Measurements from ENCODE around the gene ZIC3. TPM values are rescaled to one million over a fixed set of nuclear protein-coding genes. Genes with fewer than 3 reads are reported as not detected.

Gene ZIC3
- total RNA-seq, 1 experiment from 2014 or later, result not detected

DNA sequence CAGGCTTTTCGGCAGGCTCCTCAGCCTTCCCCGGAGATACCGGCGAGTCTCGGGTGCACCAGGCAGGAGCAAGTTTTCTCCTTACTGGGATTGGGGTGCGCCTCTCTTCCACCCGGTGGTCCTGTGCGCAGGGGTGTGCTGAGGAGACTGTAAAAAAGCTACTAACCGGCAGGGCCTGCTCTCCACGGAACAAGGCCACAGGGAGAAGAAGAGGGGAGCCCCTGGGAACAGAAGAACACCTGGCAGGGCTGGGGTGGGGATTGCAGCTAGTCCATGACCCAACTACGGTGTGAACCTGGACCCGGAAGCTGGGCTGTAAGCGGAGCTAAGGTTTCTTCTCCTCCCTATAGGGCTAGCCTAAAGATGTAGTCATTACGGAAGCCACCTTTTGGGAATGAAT is 17.7 kb upstream of the ZIC3 start:
- no peaks in the 10 kb centered on the region for H3K9me3 ChIP-seq (ENCODE audit: control insufficient read depth, insufficient read depth, low read depth, low read length)
- no TSS peak for BruUV-seq (replicated peaks)
- H3K27ac ChIP-seq (ENCODE audit: low read length), result no peak overlapping the region
- ChIA-PET POLR2A (no interaction called here), CTCF (no interaction called here)
- no peak for TF ChIP-seq CTCF (IDR thresholded peaks at IDR 0.05)
- TF ChIP-seq TCF7L2 (IDR thresholded peaks at IDR 0.05; ENCODE audit: low read depth, low read length), result no peak
- no peak for TF ChIP-seq POLR2AphosphoS5 (IDR thresholded peaks at IDR 0.05; ENCODE audit: low read depth, low read length)
- no peak for TF ChIP-seq SIN3A (IDR thresholded peaks at IDR 0.05; ENCODE audit: borderline replicate concordance, insufficient read depth, low read depth, low read length)
- no peak for TF ChIP-seq REST (IDR thresholded peaks at IDR 0.05; ENCODE audit: insufficient read depth in 1 of 2, low read depth in 2 of 2, low read length in 1 of 2)
- no peaks in the 10 kb centered on the region for H3K4me1 ChIP-seq (ENCODE audit: control insufficient read depth, insufficient read depth, low read length)
- no peak for ATAC-seq
- H3K27me3 ChIP-seq (ENCODE audit: control insufficient read depth, insufficient read depth, low read length), result no peaks in the 10 kb centered on the region
- DNase-seq (ENCODE audit: low read depth, low spot score), result no peak
- intact Hi-C loops (cut with micrococcal nuclease; ENCODE audit: unreplicated experiment), result no loop called here
- H3K36me3 ChIP-seq (ENCODE audit: control insufficient read depth, insufficient read depth, low read length), result no peaks in the 10 kb centered on the region
- in situ Hi-C loops (cut with HindIII; ENCODE audit: low pct_unique_long_range_greater_than_20kb, low sequenced_read_pairs), result no loop called here
- H3K4me3 ChIP-seq (ENCODE audit: low read depth in 2 of 2, low read length in 2 of 2), result no peak overlapping the region

DNA sequence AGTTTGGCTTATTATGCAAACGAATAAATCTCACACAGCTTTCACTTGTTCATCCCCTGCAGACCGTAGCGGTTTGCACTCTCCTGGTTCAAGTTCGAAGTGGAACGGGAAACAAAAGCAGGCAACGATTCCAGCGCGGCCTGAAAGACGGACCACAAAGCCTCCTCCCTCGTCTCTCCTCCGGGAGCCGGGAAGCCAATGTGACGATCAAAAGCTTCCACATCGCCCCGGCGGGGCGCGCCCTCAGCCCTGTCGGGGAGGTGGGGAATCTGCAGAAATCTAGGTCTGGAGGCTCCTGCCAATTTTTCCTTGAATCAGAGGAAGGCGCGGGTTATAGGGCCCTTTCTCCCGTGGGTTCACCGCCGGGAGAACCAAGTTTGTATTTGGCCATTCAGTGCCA is 16.9 kb upstream of the ZIC3 start:
- Histone ChIP-seq H3K9me3 (ENCODE audit: control insufficient read depth, insufficient read depth, low read depth, low read length) (no peaks in the 10 kb centered on the region), H3K4me3 (ENCODE audit: low read depth in 2 of 2, low read length in 2 of 2) (no peak overlapping the region), H3K27ac (ENCODE audit: low read length) (no peak overlapping the region), H3K36me3 (ENCODE audit: control insufficient read depth, insufficient read depth, low read length) (no peaks in the 10 kb centered on the region), H3K27me3 (ENCODE audit: control insufficient read depth, insufficient read depth, low read length) (no peaks in the 10 kb centered on the region), H3K4me1 (ENCODE audit: control insufficient read depth, insufficient read depth, low read length) (no peaks in the 10 kb centered on the region)
- CTCF ChIA-PET, result interaction anchor here (0.6 kb wide), 1 partner anchor 45 kb away, joined by 3 read pairs; no protein-coding TSS in a partner anchor
- ATAC-seq (no peak), DNase-seq (ENCODE audit: low read depth, low spot score) (no peak)
- POLR2A ChIA-PET, result interaction anchor here (0.6 kb wide), 1 partner anchor 104 kb away, joined by 6 read pairs; no protein-coding TSS in a partner anchor
- BruUV-seq (replicated peaks), result no TSS peak
- intact Hi-C loops (cut with micrococcal nuclease; ENCODE audit: unreplicated experiment) (no loop called here), in situ Hi-C loops (cut with HindIII; ENCODE audit: low pct_unique_long_range_greater_than_20kb, low sequenced_read_pairs) (no loop called here)
- no peak for TF ChIP-seq POLR2AphosphoS5 (IDR thresholded peaks at IDR 0.05; ENCODE audit: low read depth, low read length)
- no peak for TF ChIP-seq CTCF (IDR thresholded peaks at IDR 0.05)
- no peak for TF ChIP-seq SIN3A (IDR thresholded peaks at IDR 0.05; ENCODE audit: borderline replicate concordance, insufficient read depth, low read depth, low read length)
- no peak for TF ChIP-seq TCF7L2 (IDR thresholded peaks at IDR 0.05; ENCODE audit: low read depth, low read length)
- TF ChIP-seq REST (IDR thresholded peaks at IDR 0.05; ENCODE audit: insufficient read depth in 1 of 2, low read depth in 2 of 2, low read length in 1 of 2), result no peak
